ENCODE data around the gene GNG3.

GRCh38 chr11:62666259-62666926, 41.1 kb upstream of the GNG3 start:
- TF ChIP-seq CTCF (IDR thresholded peaks at IDR 0.05) (no peak), POLR2A (IDR thresholded peaks at IDR 0.05) (no peak)
